DMS53 treated with DMSO at 0.1 percent for 48 hours (cell line): ENCODE results near the gene MOGAT3.

Source experiments
- DNase-seq: peaks from one replicate; lab custom pipeline; 2025; ENCODE audit not compliant: unreplicated experiment; lab: John Stamatoyannopoulos, UW

MOGAT3 gene, protein sequence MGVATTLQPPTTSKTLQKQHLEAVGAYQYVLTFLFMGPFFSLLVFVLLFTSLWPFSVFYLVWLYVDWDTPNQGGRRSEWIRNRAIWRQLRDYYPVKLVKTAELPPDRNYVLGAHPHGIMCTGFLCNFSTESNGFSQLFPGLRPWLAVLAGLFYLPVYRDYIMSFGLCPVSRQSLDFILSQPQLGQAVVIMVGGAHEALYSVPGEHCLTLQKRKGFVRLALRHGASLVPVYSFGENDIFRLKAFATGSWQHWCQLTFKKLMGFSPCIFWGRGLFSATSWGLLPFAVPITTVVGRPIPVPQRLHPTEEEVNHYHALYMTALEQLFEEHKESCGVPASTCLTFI

DNA sequence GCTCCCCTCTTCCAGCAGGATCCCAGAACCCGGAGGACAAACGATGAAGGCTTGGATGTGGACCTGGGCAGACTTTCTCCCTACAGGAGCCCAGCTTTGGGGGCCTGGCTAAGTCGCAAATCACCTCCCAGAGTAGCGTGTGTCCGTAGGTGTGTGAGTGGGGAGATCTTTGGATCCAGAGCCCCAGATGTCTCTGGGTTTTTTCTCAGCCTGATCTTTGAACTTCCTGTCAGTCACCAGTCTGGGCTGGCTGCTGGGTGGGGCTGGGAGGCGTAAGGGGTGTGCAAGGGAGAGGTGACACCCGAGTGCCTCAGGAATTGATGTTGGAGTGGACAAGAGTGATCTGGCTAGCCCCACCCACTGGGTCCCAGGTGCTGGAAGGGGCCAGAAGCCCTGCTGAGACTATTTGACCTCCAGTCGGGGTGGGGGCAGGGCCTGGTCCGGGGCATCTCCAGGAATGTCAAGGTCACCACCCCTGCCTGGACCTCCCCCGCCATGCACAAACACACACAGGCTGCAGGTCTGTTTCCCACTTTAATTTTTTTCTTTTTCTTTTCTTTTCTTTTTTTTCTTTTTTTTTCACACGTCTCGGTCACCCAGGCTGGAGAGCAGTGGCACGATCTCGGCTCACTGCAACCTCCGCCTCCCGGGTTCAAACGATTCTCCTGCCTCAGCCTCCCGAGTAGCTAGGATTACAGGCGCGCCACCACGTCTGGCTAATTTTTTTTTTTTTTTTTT is at the start of gene MOGAT3:
MOGAT3 (minus strand) TSS at position 175 of the 738 bp plus-strand sequence. CDS start 182 bp downstream, outside the sequence.
- no peak for DNase-seq

- no peak for DNase-seq
These were observed 49.5 kb upstream of the MOGAT3 start for GRCh38 chr7:101250324-101250723.

DNA sequence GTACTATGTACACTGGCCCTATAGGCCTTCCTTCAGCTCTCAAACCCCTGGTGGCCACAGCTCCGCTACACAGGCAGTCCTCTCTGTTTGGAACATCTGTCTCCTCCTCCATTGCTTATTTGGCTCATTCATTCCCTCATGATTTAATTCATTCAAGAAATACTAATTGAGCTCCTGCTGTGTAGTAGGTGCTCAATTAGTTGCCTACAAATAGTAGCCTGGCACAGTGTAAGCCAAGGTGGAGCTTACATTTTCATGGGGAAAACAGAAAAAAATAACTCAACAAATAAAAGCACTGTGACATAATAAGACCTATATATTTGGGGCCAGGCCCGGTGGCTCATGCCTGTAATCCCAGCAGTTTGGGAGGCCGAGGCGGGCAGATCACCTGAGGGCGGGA is 47.4 kb upstream of the MOGAT3 start:
- no peak for DNase-seq

GRCh38 chr7:101245147-101245668 is 44.4 kb upstream of the MOGAT3 start:
- DNase-seq, result no peak

DNA sequence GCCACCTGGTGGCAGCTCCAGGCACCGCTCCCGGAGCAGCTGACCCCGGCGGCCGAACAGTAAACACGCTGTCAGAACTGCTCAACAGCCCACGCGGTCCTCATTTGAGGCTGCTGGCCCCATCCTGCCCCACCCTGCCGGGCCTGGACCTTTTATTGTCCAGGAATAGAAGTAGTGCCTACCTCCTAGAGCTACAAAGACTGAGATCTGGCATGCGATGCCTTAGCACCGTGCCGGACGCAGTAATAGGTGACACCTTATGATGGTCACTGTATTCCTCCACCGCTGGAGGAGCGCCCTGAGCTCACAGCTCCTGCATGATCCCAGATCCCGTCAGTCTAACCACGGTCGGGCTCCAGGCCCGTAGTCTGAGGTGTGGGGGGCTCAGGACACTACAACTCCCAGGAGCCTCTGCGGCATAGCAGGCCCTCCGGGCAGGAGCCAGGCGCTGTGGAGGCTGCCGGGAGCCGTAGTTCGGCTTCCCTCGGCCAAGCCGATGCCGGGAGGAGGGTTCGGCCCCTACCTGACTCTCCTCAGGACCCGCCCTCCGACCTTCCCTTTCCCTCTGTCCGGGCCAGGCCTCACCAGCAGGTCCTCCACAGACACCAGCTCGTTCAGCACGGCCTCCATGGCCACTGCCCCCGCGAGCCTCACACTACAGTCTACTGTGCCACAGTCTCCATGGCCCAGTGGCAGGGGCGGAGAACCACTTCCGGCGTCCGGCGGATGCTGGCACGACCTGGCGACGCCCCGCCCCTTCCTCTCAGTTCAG is 43.7 kb upstream of the MOGAT3 start, which contains the start of gene FIS1:
FIS1 (minus strand) TSS at position 707 of the 772 bp plus-strand sequence; CDS start at position 630, 77 bp downstream.
- peak; percentile 96 for DNase-seq

DNA sequence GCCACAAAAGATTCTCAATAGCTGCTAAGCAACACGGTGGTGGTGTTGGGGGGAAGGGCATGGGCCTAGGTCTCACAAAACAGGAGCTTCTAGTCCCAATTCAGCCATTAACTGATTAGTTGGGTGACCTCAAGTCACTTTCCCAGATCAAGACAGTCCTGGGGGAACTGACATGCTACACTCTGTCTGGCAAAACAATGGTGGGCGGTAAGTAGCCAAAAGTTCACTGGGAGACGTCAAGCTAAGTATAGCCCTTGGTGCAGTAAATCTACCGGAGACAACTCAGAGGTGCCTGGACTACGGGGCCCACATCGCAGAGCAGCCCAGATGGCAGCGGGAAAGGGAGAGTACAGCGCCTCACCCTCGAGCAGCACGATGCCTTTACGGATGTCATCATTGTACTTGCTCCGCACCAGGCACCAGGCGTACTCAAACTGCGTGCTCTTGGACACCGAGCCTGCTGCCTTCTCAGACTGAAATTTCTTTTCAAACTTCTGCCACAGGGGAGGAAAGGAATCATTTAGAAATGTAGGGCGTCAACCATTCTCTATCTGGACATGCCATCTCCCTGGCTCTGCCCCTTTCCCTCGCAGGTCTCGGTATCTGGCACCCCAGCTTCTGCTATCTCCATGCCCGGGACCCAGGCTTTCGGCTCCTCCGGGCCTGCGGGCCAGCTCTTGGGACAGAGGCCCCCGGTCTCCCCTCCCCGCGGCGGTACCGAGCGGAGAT is 43.0 kb upstream of the MOGAT3 start:
- DNase-seq, result no peak

GRCh38 chr7:101241443-101242349 is 40.9 kb upstream of the MOGAT3 start:
- DNase-seq, result no peak

DNA sequence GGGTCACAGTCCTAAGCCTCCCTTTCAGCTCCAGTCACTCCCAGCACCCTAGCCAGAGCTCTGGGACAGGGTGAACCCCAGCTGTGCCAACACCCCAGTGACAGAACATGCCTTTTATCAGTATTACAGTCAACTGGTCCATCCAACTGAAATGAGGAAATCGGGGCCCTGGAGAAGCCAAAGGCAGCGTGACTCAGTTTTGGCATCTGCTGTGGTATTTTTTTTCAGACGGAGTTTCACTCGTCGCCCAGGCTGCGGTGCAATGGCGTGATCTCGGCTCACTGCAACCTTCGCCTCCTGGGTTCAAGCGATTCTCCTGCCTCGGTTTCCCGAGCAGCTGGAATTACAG is 40.2 kb upstream of the MOGAT3 start:
- DNase-seq, result no peak

GRCh38 chr7:101240226-101241014 is 39.6 kb upstream of the MOGAT3 start:
- DNase-seq, result no peak

DNA sequence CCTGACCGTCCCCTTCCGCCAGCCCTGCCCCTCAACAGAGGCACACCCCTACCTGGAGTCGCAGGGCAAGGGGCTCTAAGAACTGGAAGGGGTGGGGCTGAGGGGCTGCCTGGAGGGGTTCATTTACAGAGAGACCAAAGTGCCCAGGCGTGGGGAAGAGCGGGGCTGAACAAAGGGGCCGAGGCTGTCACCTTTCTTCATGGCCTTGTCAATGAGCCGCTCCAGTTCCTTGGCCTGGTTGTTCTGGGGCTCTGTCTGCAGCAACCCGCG is 39.0 kb upstream of the MOGAT3 start:
- DNase-seq, result no peak

DNA sequence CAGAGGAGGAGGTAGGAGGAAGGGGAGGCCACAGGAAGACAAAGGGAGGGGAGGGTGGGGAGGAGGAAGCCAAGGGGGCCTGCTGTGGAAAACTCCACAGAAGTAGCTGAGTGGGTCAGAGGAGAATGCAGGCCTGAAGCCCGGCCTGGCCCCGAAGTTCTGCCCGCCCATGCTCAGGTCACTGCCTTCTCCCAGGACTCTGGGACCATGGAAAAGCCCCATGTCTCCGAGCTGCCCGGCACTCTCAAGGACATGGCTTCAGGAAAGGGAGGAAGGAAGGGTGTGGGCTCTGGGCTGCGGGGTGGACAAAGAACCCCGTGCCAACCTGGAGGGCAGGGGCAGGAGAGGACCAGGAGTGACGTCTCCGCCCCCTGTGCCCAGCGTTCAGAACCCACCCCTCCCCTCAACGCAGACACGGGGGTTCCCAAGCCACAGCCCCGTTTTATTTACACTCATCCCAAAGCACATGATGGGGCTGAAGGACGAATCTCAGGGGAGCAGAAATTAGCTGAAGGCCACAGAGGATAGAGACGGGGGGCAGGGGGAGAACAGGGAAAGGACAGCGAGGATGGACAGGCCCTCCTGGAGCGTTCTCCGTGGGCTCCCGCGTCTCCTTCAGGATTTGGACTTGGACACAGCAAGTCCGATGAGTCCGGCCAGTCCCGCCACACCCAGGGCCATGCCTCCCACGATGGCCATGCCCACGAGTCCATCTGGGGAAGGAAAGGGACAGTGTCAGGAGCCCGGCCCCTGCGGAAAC is 38.5 kb upstream of the MOGAT3 start:
- no peak for DNase-seq

DNA sequence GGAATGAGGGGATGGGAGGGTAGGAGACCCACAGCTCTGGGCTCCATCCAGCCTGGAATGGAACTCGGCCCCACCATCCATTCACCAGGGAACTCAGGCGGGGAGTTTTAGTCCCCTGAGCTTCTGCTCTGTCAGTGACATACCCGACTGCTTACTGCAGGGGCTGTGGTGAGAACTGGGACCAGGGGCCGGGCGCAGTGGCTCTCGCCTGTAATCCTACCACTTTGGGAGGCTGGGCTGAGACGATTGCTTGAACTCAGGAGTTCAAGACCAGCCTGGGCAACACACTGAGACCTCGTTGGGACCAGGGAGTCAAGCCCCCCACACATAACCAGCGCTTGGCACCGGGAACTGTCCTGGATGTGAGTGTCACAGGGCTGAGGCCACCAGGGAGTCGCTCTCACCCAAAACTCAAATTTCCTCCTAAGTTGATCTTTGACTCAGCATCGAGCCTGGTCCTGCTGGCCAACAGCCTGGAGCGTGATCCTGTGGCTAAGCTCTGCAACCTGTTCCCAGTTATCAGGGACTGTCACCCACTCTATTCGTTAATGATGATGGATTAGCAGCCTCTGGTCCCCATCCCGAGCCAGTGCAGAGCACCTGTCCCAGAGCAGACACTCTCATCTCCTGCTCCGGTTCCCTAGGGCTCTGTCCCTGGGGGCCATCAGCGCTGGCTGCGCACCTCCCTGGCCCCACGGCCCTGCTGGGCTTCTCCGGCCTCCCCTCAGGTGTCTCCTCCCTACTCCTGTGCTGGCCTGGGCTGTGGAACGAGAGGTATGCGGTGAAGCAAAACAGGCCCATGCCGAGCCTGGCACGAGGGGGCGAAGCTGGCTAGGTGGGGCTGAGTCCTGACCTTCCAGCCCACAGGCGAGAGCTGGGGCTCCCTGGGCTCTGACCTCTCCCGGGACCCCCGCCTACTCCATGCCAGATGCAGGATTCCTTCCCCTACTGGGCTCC is 37.7 kb upstream of the MOGAT3 start:
- DNase-seq, result no peak

DNA sequence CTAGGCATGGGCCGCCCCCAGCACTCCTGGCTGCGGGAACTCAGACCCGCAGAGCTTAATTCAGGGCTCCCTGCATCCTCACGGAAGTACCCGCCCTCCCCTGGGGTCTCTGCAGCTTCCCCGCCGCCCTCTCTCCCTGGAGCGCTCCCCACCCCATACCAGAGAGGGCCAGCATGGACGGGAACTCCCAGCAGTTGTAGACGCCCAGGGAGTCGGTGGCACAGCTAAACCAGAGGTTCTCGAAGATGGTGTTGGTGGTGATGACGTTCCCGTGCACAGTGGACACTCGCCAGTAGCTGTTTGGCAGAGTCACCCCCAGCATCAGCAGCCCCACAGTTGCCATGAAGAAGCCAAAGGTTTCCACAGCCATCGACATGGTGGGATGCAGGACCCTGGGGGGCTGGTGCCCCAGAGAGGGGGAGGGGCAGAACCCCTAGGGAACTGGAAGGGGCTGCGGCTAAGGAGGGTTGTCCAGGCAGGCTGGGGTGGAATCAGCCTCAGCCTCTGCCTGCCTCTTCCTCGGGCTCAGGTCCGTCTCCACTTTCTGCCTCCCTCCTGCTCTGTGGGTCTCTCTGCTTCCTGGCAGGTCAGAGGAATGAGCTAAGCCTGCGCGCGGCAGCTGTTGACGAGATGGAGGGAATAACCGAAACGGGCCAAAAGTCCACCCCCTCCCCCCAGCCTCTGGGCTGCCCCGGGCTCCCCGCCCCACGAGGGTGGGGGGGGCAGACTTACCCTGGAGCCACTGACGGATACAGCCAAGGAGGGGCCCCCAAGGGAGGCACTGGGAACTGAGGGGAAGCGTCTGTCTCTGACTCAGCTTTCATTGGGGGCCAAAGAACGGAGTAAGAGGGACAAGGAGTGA is 36.6 kb upstream of the MOGAT3 start, which contains the start of gene CLDN15:
CLDN15 (minus strand) TSS at position 597 of the 862 bp plus-strand sequence; CDS start at position 376, 221 bp downstream.
- DNase-seq, result no peak

DNA sequence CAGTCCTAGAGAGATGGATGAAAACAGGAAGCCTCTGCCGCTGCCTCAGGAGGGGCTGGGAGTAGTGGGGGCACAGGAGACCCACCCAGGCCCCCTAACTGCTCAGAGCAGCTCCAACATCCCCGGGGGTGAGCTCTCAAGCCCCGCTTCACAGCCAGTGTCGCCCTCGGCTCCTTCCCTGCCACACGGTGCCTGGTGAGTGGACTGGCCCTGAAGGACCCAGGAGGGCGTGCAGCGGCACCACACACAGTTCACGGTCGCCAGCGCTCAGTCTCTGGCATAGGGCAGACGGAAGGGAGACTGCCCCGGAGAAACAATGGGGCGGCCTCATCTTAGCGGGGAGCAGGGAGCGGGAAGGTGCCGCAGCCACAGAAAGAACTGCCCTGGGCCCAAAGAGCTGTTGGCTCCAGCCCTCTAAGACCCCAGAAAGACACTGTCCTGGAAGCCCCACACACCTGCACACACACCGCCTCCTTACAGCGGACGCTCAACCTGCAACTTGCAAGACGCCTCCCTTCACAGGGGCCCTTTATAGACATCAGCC is 35.5 kb upstream of the MOGAT3 start:
- DNase-seq, result no peak

DNA sequence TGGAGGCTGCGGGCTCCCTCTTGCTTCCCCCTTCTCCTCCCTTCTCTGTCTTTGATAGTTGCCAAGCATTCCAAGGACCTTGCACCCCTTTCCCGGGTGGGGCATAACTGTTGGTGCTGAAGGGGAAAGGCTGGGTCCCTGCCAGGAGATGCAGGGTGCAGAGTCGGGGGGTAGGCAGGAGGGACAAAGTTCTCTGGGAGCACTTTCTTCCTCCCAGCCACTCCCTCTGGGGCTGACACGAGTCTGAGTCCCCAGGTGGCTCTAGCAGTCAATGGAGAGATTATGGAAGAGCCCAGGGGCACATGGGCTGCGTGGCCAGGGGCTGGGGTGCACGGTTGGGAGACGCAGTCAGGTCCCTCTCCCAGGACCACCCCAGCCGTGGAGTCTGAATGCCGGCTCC is 34.7 kb upstream of the MOGAT3 start:
- no peak for DNase-seq

GRCh38 chr7:101235050-101235449 is 34.2 kb upstream of the MOGAT3 start:
- no peak for DNase-seq
